HG03520 (cell line): Measurements from ENCODE around the gene FBN1.

Source experiments
- ATAC-seq: cut with Tn5 transposase; IDR thresholded peaks from one replicate; pipeline ENCODE4 v1.9.1; 2021; ENCODE audit warnings: mild to moderate bottlenecking, moderate library complexity; ENCODE audit not compliant: unreplicated experiment

Gene FBN1

DNA sequence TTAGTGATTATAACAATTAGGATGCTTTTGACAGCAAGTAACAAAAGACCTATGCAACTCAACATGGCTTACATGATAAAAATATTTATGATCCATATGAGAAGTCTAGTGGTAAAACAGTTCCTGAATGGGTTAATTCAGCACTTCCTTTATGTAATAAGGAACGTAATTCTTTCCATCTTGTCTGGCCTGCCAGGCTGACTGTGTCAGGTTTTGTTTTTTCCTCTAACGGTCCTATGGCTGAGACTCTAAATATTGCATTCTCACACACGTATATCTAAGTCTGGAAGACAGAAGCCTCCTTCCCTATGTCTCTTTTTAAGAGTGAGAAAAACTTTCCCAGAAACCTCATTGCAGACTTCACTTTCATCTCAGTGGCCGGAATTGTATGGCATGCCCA lies 263.6 kb downstream of the FBN1 start:
- ATAC-seq, result no peak

DNA sequence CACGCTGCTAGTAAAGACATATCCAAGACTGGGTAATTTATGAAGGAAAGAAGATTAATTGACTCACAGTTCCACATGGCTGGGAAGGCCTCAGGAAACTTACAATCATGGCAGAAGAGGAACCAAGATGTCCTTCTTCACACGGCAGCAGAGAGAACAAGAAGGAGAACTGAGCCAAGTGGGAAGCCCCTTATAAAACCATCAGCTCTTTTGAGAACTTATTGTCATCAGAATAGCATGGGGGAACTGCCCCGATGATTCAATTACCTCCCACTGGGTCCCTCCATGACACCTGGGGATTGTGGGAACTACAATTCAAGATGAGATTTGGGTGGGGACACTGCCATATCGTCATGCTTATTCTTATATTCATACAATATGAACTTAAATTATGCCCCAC lies 265.3 kb downstream of the FBN1 start:
- no peak for ATAC-seq

DNA sequence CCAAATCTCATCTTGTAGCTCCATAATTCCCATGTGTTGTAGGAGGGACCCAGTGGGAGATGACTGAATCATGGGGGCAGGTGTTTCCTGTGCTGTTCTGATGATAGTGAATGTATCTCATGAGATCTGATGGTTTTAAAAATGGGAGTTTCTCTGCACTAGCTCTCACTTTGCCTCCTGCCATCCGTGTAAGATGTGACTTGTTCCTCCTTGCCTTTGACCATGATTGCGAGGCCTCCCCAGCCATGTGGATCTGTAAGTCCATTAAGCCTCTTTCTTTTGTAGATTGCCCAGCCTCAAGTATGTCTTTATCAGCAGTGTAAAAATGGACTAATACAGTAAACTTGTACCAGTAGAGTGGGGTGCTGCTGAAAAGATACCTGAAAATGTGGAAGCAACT lies 269.7 kb downstream of the FBN1 start:
- no peak for ATAC-seq

DNA sequence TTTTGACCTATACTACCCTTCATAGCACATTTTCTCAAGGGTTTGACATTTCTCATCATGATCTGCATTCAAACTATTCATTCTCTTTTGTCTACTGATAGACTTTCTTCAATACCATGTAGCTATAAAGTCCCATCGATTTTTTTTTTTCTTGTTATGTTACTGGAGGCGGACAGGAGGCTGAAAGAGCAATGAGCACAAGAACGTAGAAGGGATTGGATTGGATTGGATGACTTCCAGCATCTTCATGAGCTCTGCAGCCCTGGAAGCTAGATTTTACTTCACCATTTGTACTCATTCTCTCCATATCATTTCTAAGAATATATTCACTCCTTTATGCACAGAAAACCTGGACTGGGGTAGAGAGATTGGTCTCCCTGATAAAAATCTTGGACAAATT lies 271.0 kb downstream of the FBN1 start:
- no peak for ATAC-seq

DNA sequence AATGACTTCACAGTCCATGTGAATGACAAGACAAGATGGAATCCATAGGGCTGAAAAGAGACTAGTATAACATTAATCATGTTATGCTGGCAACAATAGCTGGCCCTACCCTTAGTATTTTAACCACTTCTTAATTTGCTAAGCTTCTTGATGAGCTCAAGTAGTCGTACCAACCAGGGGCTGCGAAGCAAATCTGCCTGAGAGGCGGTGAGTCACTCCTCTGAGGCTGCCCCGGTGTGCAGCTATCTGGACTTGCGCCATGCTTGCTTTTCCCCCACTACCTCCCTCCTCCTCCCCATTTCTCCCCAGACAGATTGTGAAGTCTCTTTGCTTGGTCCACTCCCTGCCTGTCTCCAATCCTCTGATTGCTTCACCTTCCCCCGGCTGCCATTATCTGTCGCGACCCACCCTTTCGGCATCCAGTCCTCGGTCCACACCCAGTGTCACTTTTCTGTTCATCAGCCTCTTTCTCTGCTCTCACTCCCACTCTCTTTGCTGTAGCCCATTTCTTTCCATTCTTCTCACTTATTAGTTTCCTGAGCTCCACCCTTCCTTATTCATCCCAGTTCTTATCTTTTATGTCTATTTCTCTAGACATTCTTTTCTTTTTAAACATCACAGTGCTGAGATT lies 271.6 kb downstream of the FBN1 start:
- ATAC-seq, result no peak

DNA sequence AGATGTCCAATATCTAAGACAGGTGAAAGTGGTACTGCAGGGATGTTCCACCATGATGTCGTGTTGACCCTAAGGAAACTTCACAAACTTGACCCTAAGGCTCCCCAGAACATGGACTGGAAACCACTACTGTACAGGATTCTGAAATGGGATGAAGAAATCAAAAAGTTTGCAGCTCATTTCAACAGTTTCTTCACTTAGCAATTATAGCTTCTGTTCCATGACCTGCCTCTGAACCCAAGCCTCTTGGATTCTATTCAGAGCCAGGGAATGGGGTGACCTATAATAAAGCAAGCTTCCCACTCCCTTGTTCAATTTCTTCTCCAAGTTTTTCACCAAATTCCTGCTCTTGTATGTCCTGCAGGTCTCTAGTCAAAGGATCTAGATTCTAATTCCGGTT lies 273.5 kb downstream of the FBN1 start:
- ATAC-seq, result no peak

DNA sequence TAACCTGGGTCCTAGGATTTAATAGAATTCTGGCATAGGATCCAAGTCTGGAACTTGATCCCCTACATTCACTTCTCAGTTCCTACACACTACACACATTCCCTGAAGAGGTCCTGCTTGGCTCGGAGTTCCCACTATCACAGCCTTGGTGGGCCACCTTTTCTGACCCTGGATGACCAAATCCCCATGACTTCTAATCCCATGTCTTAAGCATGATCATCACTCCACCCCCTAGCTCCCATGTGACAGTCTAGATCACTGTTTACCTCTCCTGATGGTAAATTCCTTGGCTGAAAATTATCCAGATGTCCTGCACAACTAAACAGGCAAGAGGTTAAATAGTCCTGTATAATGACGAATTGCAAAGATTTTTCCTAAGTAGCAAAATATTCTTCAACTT lies 274.0 kb downstream of the FBN1 start:
- no peak for ATAC-seq

DNA sequence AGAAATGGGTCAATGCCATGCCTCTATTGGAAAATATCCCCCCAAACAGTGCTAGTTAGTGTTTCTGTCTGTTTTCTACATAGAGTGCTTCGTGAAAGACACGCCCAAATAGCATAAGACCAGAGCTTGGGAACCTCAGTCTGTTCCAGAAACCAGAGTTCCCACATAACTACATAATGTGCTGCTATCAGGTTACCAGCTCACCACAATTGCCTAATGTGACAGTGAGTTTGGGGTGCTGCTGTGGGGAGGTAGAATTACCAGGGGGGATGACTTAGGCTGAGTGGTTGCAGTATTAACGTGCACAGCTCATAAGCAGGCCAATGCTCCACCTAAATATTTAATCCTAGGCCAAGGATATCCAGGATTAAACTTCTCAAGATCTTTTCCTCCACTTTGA lies 275.0 kb downstream of the FBN1 start:
- ATAC-seq, result no peak

DNA sequence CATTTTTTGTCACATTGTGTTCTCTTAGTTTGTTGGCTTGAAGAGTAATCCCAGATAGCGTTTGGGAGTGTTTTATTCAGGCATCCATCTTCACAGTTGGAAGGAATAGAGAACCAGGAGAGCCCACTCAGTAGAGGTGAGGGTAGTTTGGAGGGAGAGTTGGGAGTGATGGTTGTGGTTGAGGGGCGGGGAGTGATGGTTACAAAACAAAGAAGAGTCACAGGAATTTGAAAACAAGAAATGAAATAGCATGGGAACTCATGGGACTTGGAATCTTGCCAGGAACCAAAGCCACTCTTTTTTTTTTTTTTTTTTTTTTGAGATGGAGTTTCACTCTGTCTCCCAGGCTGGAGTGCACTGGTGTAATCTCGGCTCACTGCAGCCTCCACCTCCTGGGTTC lies 278.0 kb downstream of the FBN1 start:
- ATAC-seq, result no peak

DNA sequence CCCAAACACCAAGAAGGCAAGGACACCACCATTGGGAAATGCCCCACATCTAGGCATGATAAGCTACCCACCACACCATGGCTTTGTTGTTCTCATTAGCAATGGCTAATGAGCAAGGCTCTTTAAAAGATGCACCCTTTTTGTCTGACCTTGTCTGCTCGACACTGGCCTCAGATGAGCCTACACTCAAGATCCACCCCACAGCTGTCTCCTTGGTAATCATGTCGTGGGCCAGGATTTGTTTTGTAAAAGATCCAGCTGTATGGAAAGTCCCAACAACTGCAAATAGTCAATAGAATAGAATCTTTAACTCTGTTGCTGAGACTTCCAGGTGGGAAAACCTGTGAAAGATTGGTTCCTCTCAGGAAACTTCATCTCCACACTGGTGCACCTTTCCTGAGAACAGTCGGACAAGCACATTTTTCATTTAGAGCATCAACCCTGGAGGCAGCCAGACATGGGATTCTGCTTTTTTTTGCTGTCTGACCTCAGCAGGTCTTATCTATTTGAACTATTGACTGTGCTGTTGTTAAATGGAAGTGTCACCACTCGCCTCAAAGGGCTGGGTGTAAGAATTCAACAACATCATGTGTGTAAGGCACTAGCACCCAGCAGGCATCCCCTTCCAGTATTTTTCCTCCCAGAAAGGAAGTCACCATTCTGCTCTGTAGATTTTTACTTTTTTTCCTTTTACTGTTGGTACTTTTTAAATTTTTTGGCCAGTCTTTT lies 278.8 kb downstream of the FBN1 start:
- ATAC-seq, result no peak

DNA sequence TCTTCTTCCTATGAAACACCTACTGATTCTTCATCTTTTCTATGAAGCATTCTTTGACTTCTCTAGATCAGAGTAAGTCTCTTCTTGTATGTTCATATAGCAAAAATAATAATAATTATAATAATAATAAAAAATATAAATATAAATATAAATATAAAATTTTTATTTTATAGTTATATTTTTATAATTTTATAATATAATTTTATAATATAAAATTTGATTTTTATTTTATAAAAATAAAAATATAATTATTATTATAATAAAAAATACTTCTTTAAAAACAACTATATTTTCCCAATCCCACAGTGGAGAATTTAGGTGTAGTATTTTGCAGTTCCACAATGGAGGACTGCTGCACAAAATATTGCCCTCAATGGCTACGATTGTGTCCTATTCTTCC lies 279.9 kb downstream of the FBN1 start:
- no peak for ATAC-seq

DNA sequence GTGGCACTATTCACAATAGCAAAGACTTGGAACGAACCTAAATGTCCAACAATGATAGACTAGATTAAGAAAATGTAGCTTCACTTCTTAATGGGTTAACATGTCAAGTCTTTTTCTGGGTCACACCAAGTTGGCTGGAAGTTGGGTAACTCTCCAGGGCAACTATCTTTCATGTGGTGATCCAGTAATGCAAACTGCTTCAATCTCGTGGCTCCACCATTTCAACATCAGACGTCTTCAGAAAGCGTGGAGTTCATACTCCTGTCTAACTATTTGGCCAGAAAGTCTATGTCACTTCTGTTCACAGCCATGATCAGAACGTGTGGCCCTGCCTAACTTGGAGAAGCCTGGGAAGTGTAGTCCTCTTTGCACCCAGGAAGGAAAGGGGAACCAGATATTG lies 282.0 kb downstream of the FBN1 start:
- no peak for ATAC-seq

DNA sequence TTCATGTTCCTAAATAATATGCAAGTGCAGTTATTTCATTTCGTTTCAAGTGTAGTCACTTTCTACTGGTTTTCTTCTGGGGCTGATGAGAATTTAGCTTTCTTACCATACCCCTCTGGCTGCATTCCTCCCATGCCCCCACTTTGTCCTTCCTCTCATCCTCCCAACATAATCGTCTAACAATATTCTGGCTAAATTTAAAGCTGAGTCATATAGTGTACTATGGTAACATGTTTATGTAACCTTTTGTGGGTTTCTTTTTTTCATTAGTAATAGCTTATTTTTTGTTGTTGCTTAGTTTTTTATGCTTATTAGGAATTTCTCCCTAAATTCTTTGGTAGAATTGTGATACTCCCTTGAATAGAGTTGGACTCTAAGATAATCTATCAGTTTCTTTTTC lies 283.8 kb downstream of the FBN1 start:
- ATAC-seq, result no peak

DNA sequence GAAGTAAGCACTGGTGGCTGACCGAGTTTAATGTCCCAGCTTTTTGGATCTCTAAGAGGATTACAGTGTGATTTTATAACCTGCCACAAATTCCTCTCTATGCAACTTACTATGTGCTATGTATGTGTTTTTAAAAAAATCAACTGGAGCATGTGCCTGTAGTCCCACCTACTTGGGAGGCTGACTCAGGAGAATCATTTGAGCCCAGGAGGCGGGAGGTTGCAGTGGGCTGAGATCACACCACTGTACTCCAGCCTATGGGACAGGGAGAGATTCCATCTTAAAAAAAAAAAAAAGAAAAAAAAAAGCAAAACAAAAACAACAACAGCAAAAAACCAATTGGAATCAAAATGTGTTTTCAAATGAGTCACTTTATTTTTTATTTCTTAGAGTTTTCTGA lies 284.7 kb downstream of the FBN1 start:
- ATAC-seq, result no peak
